IgD-negative memory B cell (primary cell): ENCODE measurements around the gene EIPR1. TPM values are rescaled to one million over a fixed set of nuclear protein-coding genes. Genes with fewer than 3 reads are reported as not detected.

Source experiments
- H3K27ac Mint-ChIP-seq, 3 donors: one replicate each; pipeline ENCODE4 v1.8.0; 2020 to 2022; ENCODE audit warnings: mild to moderate bottlenecking in 3 of 3, mixed read lengths in 3 of 3, moderate library complexity in 1 of 3
- H3K27me3 Mint-ChIP-seq: one replicate; pipeline ENCODE4 v1.8.0; 2021; ENCODE audit warnings: mixed read lengths
- H3K36me3 Mint-ChIP-seq: one replicate; pipeline ENCODE4 v1.8.0; 2020; ENCODE audit warnings: mild to moderate bottlenecking, mixed read lengths
- H3K4me1 Mint-ChIP-seq, 3 donors: one replicate each; pipeline ENCODE4 v1.8.0; 2020 to 2022; ENCODE audit warnings: mixed read lengths in 3 of 3, mild to moderate bottlenecking in 1 of 3
- H3K4me3 Mint-ChIP-seq, 4 donors: one replicate each; pipeline ENCODE4 v1.8.0; 2020 to 2022; ENCODE audit warnings: mild to moderate bottlenecking in 4 of 4, mixed read lengths in 4 of 4, moderate library complexity in 3 of 4
- H3K9me3 Mint-ChIP-seq, 3 donors: one replicate each; pipeline ENCODE4 v1.8.0; 2020 to 2021; ENCODE audit warnings: mixed read lengths in 3 of 3, mild to moderate bottlenecking in 1 of 3
- polyA plus RNA-seq: library from polyadenylated mRNA; unstranded; fragments of 300-500 nt; fragmentation: Illumina TruSeq; gene quantifications from one replicate; pipeline ENCODE4 v1.2.3, GENCODE V29; 2021

EIPR1 gene
- polyA plus RNA-seq, 1 donor from 2014 or later: 41.5 TPM

GRCh38 chr2:3302421-3302750 lies 75.2 kb downstream of the EIPR1 start:
- Mint-ChIP-seq H3K27me3 (no peaks in the 10 kb centered on the region), H3K36me3 (peaks cover 10% of the 10 kb centered on the region), H3K27ac (no peak overlapping the region), H3K9me3 (no peaks in the 10 kb centered on the region), H3K4me1 (peaks cover 4 to 20% (median 11%) of the 10 kb centered on the region in 3 donors), H3K4me3 (peak overlapping the region in 1 of 4 donors; percentile 17)

GRCh38 chr2:3301001-3301400 lies 76.6 kb downstream of the EIPR1 start:
- Mint-ChIP-seq H3K36me3 (peaks cover 7% of the 10 kb centered on the region), H3K9me3 (no peaks in the 10 kb centered on the region), H3K4me1 (peaks cover 4 to 17% (median 11%) of the 10 kb centered on the region in 3 donors), H3K27ac (no peak overlapping the region), H3K27me3 (no peaks in the 10 kb centered on the region), H3K4me3 (peak overlapping the region in 1 of 4 donors; percentile 33)

DNA sequence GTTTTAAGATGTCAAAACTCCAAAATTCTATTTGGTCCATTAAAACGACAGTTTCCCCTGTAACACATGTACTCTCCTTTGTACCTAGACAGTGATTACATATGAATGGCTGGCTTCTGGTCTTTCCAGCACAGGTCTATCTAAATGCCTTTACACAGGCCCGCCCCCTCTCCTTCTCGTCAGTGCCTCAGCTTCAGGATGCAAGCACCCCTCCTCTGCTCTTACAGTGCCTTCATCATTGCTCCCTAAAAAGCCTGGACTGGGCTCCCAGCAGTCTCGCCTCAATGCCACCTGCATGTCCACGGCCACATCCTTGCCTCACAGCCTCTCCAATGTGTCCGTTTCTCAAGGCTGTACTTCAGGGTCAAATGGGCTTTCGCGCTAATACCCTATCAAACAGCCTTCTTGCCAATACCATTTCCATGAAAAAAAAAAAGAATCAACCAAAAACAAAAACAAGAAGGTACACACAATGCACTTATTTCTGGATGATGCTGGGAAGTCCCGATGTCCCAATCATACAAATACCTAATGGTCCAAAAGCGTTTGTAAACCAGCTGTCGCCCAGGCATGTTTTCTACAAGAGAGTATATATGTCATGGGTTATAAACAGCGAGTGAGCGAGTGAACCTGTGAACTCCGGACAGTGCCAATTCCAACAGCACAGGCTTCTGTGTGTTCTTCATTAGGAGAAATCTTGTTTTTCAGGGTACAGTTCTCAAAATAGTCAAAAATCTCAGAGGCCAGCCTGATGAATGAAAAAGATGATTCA lies 77.2 kb downstream of the EIPR1 start:
- peaks cover 7% of the 10 kb centered on the region for H3K36me3 Mint-ChIP-seq
- no peaks in the 10 kb centered on the region for H3K27me3 Mint-ChIP-seq
- no peaks in the 10 kb centered on the region for H3K9me3 Mint-ChIP-seq
- H3K27ac Mint-ChIP-seq: no peak overlapping the region
- H3K4me3 Mint-ChIP-seq: no peak overlapping the region
- H3K4me1 Mint-ChIP-seq: peaks cover 4 to 12% (median 7%) of the 10 kb centered on the region in 3 donors

DNA sequence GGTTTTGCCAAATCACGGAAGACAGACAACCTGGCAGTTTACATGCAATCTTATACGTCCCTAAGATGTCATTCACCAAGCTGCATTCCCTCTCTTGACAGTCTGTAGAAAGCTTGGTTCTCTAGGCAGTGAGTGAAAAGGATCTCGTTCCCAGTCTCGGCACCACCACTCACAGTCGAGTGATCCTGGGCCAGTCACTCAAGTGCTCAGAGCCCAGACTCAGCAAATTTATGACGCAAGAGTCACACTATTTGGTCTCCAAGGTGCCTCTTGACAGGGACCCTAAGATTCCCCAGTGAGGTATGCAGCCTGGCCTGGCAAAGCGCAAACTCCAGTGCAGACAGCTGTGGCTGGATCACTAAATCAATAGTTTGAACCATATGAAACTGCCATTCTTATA lies 77.9 kb downstream of the EIPR1 start:
- Mint-ChIP-seq H3K9me3 (no peaks in the 10 kb centered on the region), H3K4me3 (no peak overlapping the region), H3K4me1 (peaks cover 4 to 11% (median 7%) of the 10 kb centered on the region in 3 donors), H3K27ac (peak overlapping the region in 1 of 3 donors; percentile 16), H3K36me3 (peaks cover 7% of the 10 kb centered on the region), H3K27me3 (no peaks in the 10 kb centered on the region)

- Mint-ChIP-seq H3K27ac (no peak overlapping the region), H3K9me3 (no peaks in the 10 kb centered on the region)
Observed at GRCh38 chr2:3299130-3299529, 78.5 kb downstream of the EIPR1 start.

DNA sequence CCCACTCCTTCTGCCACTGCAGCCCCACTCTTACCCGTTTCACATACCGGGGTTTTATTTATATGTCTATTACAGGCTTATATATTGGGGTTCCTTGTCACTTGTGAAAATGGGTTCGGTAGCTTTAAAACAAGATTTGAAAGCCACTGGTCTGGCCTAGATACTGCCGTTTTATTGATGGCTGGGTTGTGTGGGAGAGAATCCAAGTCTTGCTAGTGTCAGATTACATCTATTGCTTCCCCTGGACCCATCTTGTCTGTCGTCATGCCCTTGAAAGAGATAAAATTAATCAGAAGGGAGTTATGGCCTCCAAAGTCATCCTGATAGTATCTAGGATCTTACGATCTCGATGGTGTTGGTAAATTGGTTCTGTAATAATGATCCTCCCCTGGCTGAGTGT lies 79.4 kb downstream of the EIPR1 start:
- Mint-ChIP-seq H3K27ac (peak overlapping the region in 1 of 3 donors; percentile 71), H3K36me3 (peaks cover 4% of the 10 kb centered on the region), H3K4me1 (peaks cover 0 to 6% (median 0%) of the 10 kb centered on the region in 3 donors), H3K9me3 (no peaks in the 10 kb centered on the region), H3K27me3 (no peaks in the 10 kb centered on the region), H3K4me3 (no peak overlapping the region)

More at GRCh38 chr2:3299130-3299529, 78.5 kb downstream of the EIPR1 start:
- no peak overlapping the region for H3K4me3 Mint-ChIP-seq
- peaks cover 7% of the 10 kb centered on the region for H3K36me3 Mint-ChIP-seq
- no peaks in the 10 kb centered on the region for H3K27me3 Mint-ChIP-seq
- H3K4me1 Mint-ChIP-seq: peaks cover 4 to 11% (median 7%) of the 10 kb centered on the region in 3 donors

GRCh38 chr2:3297523-3297922 lies 80.1 kb downstream of the EIPR1 start:
- Mint-ChIP-seq H3K27me3 (no peaks in the 10 kb centered on the region), H3K27ac (no peak overlapping the region), H3K4me3 (no peak overlapping the region), H3K36me3 (peaks cover 4% of the 10 kb centered on the region), H3K9me3 (no peaks in the 10 kb centered on the region), H3K4me1 (peaks cover 0 to 6% (median 0%) of the 10 kb centered on the region in 3 donors)

DNA sequence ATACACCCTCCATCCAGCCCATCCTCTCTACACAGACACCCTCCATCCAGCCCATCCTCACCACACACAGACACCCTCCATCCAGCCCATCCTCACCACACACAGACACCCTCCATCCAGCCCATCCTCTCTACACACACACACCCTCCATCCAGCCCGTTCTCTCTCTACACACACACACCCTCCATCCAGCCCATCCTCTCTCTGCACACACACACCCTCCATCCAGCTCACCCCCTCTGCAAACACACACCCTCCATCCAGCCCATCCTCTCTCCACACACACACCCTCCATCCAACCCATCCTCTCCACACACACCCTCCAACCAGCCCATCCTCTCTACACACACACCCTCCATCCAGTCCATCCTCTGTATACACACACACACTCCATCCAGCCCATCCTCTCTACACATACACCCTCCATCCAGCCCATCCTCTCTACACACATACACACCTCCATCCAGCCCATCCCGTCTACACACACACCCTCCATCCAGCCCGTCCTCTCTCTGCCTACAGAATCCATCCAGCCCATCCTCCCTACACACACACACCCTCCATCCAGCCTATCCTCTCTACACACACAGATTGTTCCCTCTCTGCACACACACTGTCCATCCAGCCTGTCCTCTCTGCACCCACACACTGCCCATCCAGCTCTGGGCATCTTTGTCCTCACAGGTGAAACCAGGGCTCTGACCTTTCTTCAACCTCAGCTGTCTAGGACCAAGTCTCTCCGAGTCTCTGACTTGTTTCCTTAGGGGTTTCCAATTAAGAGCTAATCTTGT lies 81.2 kb downstream of the EIPR1 start:
- Mint-ChIP-seq H3K4me1 (peaks cover 0 to 6% (median 0%) of the 10 kb centered on the region in 3 donors), H3K9me3 (no peaks in the 10 kb centered on the region), H3K27me3 (no peaks in the 10 kb centered on the region), H3K4me3 (no peak overlapping the region), H3K27ac (no peak overlapping the region), H3K36me3 (peaks cover 9% of the 10 kb centered on the region)

- Mint-ChIP-seq H3K4me1 (peaks cover 0 to 6% (median 0%) of the 10 kb centered on the region in 3 donors), H3K27me3 (no peaks in the 10 kb centered on the region), H3K36me3 (peaks cover 9% of the 10 kb centered on the region), H3K9me3 (no peaks in the 10 kb centered on the region), H3K4me3 (no peak overlapping the region), H3K27ac (no peak overlapping the region)
Observed at GRCh38 chr2:3294493-3294892, 83.1 kb downstream of the EIPR1 start.

GRCh38 chr2:3294069-3294468 lies 83.5 kb downstream of the EIPR1 start:
- no peaks in the 10 kb centered on the region for H3K27me3 Mint-ChIP-seq
- H3K36me3 Mint-ChIP-seq: peaks cover 9% of the 10 kb centered on the region

DNA sequence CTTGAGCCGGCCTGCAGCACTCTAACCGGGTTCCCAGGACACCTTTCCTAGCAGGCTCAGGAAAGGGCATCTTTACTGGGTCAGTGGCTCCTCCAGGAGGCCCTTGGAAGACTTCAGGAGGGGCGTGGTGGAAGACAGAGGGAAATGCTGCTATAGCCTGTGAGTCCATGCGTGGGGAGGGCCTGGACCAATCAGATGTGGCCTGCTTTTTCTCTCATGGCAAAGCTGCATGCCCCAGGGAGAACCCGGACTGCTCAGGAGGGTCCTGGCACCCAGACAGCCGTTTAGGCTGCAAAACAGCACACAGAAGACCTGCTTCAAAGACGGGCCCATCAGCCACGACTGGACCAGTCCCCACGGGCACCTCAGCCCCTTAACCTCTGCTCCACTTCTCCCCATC lies 84.4 kb downstream of the EIPR1 start:
- no peak overlapping the region for H3K4me3 Mint-ChIP-seq
- H3K27ac Mint-ChIP-seq: no peak overlapping the region
- no peaks in the 10 kb centered on the region for H3K27me3 Mint-ChIP-seq
- peaks cover 0 to 1% (median 0%) of the 10 kb centered on the region in 3 donors for H3K4me1 Mint-ChIP-seq
- peaks cover 7% of the 10 kb centered on the region for H3K36me3 Mint-ChIP-seq
- no peaks in the 10 kb centered on the region for H3K9me3 Mint-ChIP-seq

More at GRCh38 chr2:3294069-3294468, 83.5 kb downstream of the EIPR1 start:
- no peaks in the 10 kb centered on the region for H3K9me3 Mint-ChIP-seq
- no peak overlapping the region for H3K27ac Mint-ChIP-seq
- H3K4me1 Mint-ChIP-seq: peaks cover 0 to 6% (median 0%) of the 10 kb centered on the region in 3 donors
- no peak overlapping the region for H3K4me3 Mint-ChIP-seq

DNA sequence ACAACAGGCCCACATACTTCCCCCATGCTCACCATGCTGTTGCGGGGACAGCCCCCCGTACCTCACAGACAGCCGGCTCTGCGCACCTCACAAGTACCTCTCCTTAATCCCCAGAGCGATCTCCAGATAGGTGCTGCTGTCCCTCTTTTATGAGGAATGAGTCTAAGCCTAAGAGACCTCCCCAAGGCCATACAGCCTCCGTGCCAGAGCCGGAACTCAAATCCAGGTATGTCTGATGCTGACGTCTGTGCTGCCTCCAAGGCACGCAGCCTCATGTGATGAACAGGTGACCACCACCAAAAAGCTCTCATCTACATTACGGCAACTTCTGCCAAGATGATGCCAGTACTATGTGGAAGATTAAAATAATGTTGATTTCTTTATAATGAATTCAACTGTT lies 85.2 kb downstream of the EIPR1 start:
- Mint-ChIP-seq H3K36me3 (peaks cover 9% of the 10 kb centered on the region), H3K9me3 (no peaks in the 10 kb centered on the region), H3K4me1 (peaks cover 0 to 2% (median 0%) of the 10 kb centered on the region in 3 donors), H3K4me3 (no peak overlapping the region), H3K27me3 (no peaks in the 10 kb centered on the region), H3K27ac (no peak overlapping the region)

DNA sequence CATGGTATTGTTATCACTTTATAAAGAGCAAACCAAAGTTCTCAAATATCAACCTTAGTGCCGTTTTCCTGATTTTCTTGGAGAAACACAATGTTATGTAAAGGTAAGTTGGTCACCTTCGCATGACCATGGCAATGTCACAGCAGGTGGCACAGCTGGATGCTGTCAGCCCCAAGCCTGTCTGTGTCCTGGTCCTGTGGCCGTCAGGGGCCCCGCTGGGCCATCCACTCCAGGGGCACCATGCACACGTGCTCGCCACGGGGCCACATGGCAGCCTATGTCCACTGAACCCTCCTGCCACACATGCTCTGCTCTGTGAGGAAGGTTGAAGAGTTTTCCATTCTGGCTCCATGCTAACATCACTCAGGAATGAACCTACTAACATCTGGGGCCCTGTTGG lies 85.9 kb downstream of the EIPR1 start:
- H3K4me1 Mint-ChIP-seq: peaks cover 0 to 4% (median 0%) of the 10 kb centered on the region in 3 donors
- no peaks in the 10 kb centered on the region for H3K9me3 Mint-ChIP-seq
- peaks cover 9% of the 10 kb centered on the region for H3K36me3 Mint-ChIP-seq
- no peak overlapping the region for H3K4me3 Mint-ChIP-seq
- no peaks in the 10 kb centered on the region for H3K27me3 Mint-ChIP-seq
- no peak overlapping the region for H3K27ac Mint-ChIP-seq

DNA sequence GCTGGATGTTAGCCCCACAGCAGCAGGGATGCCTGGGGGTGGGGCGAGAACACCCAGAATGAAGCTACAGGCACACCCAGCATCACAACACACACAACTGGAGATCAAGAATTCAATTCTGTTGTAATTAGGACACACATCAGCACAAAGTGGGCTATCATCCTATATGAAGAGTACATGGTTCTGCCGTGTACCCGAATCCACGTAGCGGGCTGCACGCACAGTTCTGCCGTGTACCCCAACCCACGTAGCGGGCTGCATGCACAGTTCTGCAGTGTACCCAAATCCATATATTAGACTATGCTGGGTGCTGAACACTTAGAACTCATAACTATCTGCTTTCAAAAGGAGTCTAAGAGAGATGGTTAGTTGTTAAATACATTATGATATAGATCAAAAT lies 86.5 kb downstream of the EIPR1 start:
- Mint-ChIP-seq H3K27ac (peak overlapping the region in 1 of 3 donors; percentile 57), H3K4me3 (no peak overlapping the region), H3K9me3 (peaks cover 0 to 2% (median 0%) of the 10 kb centered on the region in 3 donors), H3K27me3 (no peaks in the 10 kb centered on the region), H3K4me1 (peaks cover 0 to 4% (median 0%) of the 10 kb centered on the region in 3 donors), H3K36me3 (peaks cover 9% of the 10 kb centered on the region)

GRCh38 chr2:3290655-3291054 lies 87.0 kb downstream of the EIPR1 start:
- H3K36me3 Mint-ChIP-seq: peaks cover 9% of the 10 kb centered on the region
- peaks cover 0 to 4% (median 0%) of the 10 kb centered on the region in 3 donors for H3K4me1 Mint-ChIP-seq
- peak overlapping the region in 1 of 3 donors; percentile 57 for H3K27ac Mint-ChIP-seq
- H3K27me3 Mint-ChIP-seq: no peaks in the 10 kb centered on the region
- H3K9me3 Mint-ChIP-seq: peaks cover 0 to 2% (median 0%) of the 10 kb centered on the region in 3 donors
- no peak overlapping the region for H3K4me3 Mint-ChIP-seq
